ENCODE data around the gene AGAP1.

Gene AGAP1

DNA sequence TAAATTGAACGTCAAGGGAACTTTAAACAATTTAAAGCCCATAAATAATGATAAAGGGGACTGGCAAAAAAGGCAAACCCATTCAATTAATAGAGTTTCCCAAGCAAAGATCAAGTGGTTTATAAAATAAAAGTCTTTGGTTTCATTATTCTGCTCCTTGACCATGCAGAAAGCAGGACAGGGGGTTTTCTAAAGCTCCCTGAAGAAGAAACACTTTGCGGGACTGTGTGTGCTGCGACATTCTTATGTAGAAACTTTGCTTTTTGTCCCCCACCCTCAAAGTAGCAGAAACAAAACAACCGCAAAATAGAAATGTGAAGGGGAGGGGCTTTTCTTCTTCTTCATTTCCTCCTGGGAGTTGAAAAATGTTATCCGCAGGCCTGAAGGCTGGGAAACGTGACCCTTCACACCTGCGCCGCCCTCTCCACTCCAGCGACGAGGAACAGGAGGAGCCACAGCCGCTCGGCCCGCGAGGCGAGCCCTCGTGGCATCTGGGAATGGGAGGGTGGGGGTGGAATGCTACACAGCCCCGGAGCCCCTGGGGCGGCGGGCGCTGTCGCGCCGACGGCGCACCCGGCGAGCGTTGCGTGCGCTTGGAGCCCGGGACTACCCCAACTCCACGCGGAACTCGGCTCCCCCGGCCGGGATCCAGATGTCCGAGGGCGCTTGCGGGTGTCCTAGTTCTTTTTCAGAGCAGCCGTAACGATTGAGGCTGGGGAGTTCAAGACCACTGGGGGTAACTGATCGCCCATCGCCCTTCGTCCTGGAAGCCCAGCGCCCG lies 678.6 kb downstream of the AGAP1 start:
- DNase-seq (ENCODE audit: low spot score): no peak

DNA sequence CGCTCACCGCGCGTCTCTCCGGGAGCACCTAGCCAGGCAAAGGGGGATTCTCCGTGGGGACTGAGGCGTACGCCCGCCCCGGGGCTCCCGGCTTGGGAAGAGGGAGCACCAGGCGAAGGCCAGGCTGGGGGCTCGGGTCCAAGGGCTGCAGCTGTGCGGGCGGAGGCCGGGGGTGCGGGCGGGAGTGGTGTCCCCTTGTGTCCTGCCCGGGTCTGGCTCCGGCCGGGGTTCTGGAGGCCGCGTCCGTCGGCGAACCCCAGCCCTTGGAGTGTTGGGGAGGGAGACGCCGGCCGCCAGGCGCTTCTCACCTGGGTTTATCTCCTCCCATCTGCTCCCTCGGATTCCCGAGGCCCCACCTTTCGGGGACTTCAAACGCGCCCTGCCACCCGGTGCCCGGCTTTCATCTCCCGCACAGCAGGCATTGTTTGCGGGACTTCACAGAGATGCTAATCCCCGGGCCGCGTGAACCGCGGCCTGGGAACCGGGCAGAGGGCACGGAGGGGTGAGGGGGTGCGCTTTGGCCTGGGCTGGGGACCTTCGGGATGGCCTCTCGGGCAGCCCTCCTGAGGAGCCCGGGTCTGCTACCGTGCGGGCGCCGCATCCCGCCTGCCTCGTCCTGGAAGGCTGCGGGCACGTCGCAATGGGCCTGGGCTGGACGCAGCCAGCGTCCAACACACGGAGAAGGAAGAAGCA lies 679.3 kb downstream of the AGAP1 start:
- DNase-seq (ENCODE audit: low spot score): no peak

DNA sequence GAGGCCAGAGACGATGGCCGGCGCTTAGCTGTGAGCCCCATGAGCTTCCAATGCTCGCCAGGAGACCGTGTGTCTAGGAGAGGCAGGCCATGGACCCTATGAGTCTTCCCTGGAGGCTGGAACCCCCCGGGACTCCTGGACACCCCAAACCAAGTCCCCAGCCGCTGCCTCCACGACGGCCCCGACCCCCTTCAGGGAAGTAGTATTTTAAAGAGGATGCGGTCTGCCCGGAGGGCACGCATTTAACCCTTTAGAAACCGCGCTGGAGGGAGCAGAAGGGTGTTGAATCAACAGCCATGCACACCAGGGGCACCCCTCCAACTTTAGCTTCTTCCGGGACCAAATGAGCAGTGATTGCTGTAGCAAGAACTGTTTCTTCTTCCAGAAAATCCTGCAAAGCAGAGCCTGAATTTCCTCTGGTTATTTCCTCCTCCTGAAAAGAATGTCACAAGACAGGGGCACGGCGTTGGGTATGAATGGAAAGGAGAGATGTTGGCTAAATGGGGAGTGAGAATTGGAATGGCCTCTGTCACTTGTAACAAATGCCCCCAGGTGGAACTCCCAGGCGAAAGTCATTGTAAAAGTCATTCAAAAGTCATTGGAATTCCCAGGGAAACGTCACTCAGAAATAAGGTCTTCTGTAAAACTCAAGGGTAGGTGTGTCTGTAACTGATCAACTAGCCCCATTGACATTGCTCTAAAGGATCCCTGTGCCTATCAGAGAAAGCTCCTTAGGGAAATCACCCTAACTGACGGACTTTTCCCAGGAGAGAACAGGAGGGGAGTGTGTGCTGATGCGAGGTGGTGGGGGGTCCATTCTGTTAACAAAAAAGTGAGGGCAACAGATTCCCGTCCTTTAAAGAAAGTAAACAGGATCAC lies 680.1 kb downstream of the AGAP1 start:
- DNase-seq (ENCODE audit: low spot score): no peak

DNA sequence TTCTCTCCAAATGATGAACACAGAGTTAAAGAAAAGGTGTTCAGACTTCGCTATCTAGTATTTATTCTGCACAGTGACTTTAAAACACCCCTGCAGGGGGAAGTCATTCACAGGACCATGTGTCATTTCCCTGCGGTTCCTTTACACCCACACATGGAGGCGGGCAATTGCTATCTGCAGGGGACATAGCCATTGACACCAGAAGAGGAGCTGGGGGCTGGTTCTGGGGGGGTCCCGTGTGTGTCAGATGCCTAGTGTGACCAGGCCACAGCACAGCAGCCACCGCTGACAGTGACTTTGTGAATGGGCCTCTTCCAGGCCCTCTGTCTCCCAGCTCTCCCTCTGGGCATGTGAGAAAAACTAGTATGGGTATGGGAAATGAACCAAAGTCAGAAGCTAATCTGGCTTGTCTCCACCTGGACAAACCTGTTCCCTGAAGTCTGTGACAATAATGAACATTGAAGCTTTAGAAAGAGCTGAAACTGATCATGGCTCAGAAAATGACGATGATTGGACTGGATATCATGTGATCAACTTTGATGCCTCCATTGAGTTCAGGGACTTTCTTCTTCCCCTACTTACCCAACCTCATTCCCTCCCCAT lies 681.8 kb downstream of the AGAP1 start:
- DNase-seq (ENCODE audit: low spot score): no peak

DNA sequence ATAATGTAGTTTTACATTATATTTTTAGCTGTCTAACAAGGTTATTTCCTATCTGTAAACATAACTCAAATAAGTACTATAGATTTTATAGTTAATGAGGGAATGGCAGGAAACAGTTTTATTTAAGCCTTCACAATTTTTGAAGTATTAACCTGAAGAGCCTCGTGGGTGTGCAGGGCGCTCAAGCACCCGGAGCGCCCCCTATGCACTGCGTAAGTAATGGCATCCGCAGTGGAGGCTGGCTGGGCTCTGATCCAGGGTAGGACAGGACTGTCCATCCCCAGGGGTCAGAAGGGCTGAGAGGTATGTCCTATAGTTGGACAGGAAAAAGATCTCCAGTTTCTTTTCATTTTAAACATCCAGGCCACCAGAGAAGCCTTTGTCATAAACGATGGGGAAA lies 682.6 kb downstream of the AGAP1 start:
- DNase-seq (ENCODE audit: low spot score): no peak

DNA sequence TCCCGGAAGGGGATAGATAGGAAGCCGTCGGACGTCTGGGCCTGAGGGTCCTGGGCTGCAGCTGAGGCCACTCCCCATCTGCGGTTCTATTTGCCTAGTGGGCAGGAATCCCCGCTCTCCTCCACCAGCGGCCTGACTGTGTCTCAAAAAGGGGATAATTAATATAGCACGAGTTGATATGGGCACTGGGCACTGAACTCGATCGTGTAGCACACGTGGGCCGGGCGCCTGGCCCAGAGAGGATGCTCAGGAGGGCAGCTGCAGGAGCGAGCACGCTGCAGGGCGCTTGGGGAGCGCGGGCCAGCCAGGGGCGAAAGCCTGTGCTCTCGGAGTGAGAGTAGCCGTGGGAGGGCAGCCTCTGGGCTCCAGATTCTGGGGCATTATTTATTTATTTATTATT lies 683.1 kb downstream of the AGAP1 start:
- no peak for DNase-seq (ENCODE audit: low spot score)

DNA sequence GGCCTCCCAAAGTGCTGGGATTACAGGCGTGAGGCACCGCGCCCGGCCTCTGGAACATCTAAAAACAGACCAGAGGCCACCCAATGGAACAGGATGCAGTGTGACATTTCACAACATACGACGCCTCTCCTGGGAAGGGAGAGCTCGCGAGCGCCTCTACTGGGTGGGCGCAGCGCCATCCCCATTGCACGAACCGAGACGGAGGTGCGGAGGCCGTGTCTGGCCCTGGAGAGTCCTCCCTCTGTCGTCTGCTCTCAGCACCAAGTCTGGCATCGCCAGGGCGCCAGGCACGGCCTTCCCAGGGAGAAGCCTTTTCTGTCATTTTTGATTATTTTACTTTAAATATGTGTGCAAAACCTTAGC lies 683.7 kb downstream of the AGAP1 start:
- DNase-seq (ENCODE audit: low spot score): no peak

DNA sequence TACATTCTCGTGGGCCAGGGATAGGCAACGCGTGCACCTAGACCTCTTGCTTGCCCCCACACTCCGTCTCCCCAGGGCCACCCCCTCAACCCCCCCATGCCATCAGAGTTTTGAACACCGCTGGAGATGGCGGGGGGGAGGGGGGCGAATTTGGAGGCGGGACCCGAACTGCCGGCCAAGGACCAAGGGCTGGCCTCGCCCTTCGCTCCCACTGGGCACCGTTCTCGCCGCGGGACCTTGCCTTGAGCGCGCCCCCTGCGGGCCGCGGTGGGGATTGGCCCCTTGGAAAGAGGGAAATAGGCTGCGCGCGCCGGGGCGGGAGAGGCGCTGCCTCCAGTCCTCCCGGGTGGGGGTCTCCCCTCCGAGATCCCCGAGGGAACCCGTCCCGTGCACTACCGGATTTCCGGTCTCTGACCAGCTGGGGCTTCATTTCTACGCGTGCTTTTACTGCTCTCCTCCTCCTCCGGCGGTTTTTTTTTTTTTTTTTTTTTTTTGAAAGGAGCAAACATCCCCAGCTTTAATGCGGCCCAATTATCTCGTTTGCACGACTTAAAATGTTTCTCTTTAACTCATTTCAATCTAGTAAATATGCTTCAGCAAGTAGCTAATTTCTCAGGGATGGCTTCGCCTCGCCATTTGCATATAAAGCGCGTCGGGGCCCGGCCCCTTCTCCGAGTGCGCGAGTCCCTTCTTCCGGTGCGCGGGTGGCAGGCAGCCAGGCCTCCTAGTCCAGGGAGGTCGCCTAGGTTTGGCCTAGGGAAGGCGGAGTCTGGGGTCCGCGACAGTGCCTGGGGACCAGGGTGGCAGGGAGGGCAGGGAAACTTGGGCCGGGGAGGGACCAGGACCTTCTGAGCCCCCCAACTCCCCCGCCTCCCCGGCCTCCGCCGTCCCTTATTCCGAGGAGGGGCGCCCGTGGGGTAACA lies 684.4 kb downstream of the AGAP1 start:
- DNase-seq (ENCODE audit: low spot score): peak; percentile 13

DNA sequence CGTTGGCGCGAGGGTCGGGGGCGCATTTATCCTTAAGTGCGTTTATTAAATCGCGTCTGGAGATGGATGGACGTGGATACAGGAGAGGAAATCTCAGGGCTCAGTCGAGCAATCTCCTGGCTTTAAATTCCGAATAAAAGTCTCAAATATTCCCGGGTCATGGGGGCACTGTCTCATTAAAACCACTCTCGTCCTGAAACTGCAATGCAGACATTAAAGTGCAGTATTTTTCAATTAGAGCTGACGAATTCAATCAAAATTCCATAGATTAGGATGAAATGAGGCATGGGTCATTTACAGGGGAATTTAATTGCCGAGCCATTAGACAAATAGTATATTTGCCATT lies 685.0 kb downstream of the AGAP1 start:
- no peak for DNase-seq (ENCODE audit: low spot score)

DNA sequence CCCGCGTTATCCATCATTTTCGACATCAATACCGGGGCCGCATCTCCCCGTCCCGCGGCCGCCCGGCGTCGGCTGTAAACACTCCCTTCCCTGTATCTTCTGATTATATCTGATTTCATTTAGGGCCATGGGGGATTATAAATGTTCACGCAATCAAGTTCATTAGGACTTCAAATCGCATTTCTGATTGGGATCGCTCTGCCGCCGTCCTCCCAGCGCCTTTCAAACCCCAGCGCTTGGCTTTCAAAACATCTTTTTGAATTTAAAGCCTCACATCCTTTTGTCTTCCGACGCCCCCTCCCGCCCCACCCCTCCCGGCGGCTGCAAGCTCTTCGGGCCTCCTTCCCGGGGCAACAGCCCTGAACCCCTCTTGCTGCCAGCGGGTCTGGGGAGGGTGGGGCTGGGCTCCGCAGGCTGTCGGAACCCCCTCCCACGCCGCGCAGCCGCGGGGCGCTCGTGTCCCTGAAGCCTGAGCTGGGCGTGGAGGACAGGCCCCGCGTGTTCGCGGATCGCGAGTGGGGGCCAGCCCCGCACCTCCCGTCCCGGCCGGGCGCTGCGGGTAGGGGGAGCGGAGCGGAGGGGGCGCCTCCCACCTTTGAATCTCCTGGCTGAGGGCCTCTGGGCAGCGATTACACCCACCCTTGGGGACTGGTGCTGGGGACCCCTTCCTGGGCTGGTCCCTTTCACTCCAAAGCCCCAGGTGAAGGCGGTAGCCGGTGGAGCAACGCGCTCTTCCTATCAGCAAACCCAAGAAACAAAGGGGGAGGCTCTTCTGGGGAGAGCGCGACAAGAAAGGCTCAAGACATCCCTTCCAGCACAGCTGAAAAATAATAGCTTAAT lies 685.6 kb downstream of the AGAP1 start:
- no peak for DNase-seq (ENCODE audit: low spot score)

DNA sequence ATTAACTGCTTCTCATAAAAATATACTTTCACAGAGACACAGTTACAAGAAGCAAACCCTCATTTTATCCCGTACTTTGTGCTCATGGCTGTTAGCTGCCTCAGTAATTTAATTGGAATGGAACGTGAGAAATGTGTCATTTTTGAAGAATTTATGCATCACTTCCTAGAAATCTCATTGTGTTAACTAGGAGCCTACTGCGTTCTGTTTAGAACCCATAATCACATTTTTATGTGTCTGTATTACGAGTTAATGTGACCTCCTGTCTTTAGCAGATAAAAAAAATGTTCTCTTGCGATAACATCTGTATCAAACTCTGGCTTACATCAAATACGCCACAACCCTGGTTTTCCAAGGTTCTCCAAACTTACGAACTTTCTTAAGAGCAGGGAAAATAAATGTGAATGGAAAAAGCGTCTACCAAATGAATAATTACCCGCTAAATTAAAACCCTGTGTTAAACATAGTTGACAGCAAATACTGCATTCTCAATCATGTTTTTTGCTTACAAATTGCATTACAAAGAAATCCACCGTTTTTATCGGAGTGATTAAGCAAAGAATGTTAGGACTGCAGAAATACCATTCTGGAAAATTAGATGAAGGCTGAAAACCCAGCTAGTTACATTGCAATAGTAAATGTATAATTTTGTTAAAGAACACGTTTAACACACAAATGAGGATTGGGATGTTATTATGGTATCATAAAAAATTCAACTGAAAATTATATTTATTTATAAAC lies 686.4 kb downstream of the AGAP1 start:
- no peak for DNase-seq (ENCODE audit: low spot score)

DNA sequence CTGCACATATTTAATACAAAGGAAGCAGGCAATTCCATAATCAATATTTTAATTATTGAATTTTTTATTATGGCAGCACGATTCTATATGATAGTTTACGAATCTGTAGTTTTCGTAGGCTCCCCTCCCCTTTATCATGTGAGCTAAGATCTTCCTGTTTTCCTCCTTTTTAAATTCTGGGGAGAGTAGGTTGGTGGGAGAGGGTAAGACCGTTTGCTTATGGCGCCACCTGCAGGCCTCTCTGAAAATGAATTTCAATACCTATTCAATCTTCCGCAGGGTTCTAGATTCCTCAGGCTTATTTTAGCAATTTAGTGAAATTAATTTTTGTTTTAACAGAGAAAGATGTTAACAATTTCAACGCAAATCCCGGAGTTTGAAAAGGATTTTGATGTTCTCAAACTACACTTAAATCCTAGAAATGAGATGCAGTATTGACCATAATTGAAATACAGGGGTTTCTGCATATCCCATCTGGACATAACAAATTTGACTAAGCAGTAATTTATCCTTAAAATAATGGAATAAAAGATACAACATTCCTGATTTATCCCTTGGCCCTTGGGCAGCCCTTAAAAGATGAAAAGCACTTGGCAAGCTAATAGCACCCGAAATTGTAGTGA lies 687.1 kb downstream of the AGAP1 start:
- DNase-seq (ENCODE audit: low spot score): peak; percentile 34
